ENCODE measurements around the gene SNRNP25. TPM values are rescaled to one million over a fixed set of nuclear protein-coding genes. Genes with fewer than 3 reads are reported as not detected.
"Not testable (repeated sequence)": the region's sequence is repeated elsewhere in the genome, so short reads cannot be mapped to it uniquely, and the experiment has no call there.

Gene SNRNP25
- total RNA-seq: 10 to 100 TPM; 47.6 to 53.4 TPM

DNA sequence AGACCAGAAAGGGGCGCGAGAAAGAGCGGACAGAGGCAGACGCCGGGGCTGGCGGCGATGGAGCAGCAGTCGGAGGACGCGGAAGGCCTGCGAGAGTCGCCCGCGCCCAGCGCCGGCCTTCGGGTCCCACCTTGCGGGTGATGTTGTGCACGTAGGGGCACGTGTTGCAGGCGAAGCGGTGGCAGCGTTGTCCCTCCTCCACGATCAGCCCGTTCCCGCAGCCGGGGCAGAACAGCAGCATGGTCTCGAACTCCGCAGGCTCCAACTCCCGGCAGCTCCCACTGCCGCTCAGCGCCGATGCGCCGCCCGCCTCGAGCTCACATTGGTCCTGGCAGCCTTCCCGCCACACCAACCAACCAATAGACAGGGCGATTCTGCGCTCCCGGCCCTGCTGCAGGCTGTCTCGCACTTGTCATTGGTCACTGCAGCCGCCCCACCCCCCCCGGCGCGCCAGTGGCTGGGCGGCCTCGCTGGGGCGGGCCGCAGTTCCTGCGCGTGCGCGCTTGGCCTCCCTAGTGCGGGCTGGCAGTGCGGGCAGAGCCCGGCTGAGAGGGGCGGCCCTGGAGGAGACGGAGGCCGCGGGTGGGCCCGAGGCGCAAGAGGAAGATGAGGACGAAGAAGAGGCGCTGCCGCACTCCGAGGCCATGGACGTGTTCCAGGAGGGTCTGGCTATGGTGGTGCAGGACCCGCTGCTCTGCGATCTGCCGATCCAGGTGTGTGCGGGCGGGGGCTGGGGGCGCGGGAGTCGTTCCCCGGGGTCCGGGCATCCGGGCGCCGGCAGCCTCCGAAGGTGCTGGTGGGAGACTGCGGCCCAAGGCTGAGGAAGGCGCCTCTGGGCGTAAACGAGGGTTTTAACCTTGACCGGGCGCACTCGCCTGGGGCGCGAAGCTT, at the start of gene SNRNP25, which contains the start of gene POLR3K:
TSS of gene SNRNP25 (plus strand) at position 483 of the 891 bp plus-strand sequence. CDS start at position 672, 189 bp downstream.
TSS of gene POLR3K (minus strand) at position 263 of the 891 bp plus-strand sequence. CDS start at position 241, 22 bp downstream.
- ATAC-seq: peak; percentile 97 to 99
- peaks cover 21 to 26% of the 10 kb centered on the region in 2 donors for H3K36me3 Mint-ChIP-seq
- H3K9me3 Mint-ChIP-seq: no peaks in the 10 kb centered on the region
- peak within 1 kb of the TSS; percentile 87 to 90 for H3K27ac Mint-ChIP-seq
- DNase-seq (ENCODE audit: low spot score in 2 of 2): peak; percentile 96 to 98

DNA sequence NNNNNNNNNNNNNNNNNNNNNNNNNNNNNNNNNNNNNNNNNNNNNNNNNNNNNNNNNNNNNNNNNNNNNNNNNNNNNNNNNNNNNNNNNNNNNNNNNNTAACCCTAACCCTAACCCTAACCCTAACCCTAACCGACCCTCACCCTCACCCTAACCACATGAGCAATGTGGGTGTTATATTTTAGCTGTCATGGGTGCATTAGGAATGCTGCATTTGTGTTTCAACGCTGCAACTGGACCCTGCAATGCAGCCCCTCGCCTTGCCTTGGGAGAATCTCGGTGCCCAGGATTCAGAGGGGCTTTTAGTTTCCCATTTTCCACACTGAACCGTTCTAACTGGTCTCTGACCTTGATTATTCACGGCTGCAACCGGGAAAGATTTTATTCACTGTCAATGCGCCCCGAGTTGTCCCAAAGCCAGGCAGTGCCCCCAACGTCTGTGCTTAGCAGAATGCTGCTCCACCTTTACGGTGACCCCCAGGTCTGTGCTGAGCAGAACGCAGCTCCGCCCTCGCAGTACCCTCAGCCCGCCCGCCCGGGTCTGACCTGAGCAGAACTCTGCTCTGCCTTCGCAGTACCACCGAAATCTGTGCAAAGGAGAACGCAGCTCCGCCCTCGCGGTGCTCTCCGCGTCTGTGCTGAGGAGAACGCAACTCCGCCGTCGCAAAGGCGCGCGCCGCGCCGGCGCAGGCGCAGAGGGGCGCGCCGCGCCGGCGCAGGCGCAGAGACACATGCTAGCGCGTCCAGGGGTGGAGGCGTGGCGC, 43.5 kb upstream of the SNRNP25 start:
- DNase-seq (ENCODE audit: low spot score in 2 of 2) (no peak), ATAC-seq (peak; percentile 87 to 91)
- no peak overlapping the region for H3K27ac Mint-ChIP-seq
- no peaks in the 10 kb centered on the region for H3K36me3 Mint-ChIP-seq
- H3K9me3 Mint-ChIP-seq: no peaks in the 10 kb centered on the region

DNA sequence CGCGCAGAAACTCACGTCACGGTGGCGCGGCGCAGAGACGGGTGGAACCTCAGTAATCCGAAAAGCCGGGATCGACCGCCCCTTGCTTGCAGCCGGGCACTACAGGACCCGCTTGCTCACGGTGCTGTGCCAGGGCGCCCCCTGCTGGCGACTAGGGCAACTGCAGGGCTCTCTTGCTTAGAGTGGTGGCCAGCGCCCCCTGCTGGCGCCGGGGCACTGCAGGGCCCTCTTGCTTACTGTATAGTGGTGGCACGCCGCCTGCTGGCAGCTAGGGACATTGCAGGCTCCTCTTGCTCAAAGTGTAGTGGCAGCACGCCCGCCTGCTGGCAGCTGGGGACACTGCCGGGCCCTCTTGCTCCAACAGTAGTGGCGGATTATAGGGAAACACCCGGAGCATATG, 42.9 kb upstream of the SNRNP25 start:
- ATAC-seq (peak; percentile 44 to 50), DNase-seq (ENCODE audit: low spot score in 2 of 2) (peak; percentile 77 to 91)
- H3K9me3 Mint-ChIP-seq, H3K36me3 Mint-ChIP-seq, H3K27ac Mint-ChIP-seq: not testable (repeated sequence)

DNA sequence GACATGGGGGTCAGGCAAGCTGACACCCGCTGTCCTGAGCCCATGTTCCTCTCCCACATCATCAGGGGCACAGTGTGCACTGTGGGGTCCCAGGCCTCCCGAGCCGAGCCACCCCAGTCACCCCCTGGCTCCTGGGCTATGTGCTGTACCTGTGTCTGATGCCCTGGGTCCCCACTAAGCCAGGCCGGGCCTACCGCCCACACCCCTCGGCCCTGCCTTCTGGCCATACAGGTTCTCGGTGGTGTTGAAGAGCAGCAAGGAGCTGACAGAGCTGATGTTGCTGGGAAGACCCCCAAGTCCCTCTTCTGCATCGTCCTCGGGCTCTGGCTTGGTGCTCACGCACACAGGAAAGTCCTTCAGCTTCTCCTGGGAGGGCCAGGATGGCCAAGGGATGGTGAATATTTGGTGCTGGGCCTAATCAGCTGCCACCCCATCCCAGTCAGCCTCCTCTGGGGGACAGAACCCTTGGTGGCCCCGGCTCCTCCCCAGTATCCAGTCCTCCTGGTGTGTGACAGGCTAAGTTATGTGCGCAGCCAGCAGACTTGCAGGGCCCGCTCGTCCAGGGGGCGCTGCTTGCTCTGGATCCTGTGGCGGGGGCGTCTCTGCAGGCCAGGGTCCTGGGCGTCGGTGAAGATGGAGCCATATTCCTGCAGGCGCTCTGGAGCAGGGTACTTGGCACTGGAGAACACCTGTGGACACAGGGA, 36.4 kb upstream of the SNRNP25 start:
- H3K9me3 Mint-ChIP-seq; ATAC-seq; H3K27ac Mint-ChIP-seq; H3K36me3 Mint-ChIP-seq; DNase-seq (ENCODE audit: low spot score in 2 of 2): not testable (repeated sequence)

DNA sequence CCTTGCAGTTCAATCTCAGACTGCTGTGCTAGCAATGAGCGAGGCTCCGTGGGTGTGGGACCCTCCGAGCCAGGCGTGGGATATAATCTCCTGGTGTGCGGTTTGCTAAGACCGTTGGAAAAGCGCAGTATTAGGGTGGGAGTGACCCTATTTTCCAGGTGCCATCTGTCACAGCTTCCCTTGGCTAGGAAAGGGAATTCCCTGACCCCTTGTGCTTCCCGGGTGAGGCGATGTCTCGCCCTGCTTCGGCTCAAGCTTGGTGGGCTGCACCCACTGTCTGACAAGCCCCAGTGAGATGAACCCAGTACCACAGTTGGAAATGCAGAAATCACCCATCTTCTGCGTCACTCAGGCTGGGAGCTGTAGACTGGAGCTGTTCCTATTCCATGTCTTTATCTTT, 32.7 kb upstream of the SNRNP25 start:
- DNase-seq (ENCODE audit: low spot score in 2 of 2); H3K27ac Mint-ChIP-seq; H3K9me3 Mint-ChIP-seq; ATAC-seq; H3K36me3 Mint-ChIP-seq: not testable (repeated sequence)

DNA sequence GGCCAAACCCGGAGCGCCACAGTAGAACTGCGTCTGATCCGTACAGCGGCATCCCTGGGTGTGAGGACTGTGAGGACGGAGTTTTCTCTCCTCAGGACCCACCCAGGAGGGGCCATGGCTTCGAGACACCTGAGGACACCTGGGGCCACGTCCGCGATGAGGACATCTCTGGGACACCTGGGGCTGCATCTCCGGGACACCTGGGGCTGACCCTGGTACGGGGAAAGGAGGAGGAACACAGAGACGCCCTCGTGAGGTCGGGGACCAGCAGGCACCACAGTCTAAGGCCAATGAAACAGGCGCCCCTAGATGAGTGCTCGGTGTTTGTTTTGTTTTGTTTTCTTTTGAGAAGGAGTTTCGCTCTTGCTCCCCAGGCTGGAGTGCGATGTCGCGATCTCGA, 29.5 kb upstream of the SNRNP25 start:
- not testable (repeated sequence) for H3K9me3 Mint-ChIP-seq; H3K36me3 Mint-ChIP-seq; H3K27ac Mint-ChIP-seq; ATAC-seq; DNase-seq (ENCODE audit: low spot score in 2 of 2)

DNA sequence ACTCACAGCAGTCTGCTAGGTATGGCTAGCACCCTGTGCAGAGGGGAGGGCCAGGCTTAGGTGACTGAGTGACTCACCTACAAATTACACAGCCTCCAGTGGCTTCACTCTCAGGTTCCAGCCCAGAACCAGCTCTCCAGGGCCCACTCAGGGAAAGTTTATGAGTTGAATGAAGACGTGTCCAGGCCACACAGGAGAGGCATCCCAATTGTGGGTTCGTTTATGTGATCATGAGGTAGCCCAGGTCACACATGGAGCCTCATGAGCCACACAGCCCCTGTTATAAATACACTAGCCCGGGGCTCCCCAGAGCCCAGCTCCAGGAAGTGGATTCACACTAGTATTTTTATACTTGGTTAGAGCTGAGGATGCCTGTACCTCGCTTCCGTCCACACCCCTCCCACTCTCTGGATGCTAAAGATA, 27.7 kb upstream of the SNRNP25 start:
- H3K9me3 Mint-ChIP-seq; H3K27ac Mint-ChIP-seq; H3K36me3 Mint-ChIP-seq; DNase-seq (ENCODE audit: low spot score in 2 of 2): not testable (repeated sequence)
- ATAC-seq: peak; percentile 53 to 84

DNA sequence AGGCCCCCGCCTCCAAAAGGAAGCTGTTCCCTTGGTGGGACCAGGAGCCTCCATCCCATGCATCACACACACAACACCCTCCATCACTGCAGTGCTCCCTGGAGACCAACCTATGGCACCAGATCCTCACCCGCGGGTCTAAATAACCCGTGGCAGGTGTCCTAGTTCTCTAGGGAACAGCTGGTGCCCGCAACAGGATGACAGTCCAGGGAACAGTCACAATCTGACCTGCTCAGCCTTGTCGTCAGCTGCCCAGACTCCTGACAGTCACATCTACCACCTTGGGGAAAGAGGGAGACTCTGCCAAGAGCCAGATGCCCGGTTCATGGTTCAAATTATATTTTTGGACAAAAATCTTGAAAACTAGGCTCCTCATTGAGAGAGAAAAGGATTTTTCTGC, 23.0 kb upstream of the SNRNP25 start:
- not testable (repeated sequence) for DNase-seq (ENCODE audit: low spot score in 2 of 2); H3K9me3 Mint-ChIP-seq; ATAC-seq; H3K36me3 Mint-ChIP-seq; H3K27ac Mint-ChIP-seq

DNA sequence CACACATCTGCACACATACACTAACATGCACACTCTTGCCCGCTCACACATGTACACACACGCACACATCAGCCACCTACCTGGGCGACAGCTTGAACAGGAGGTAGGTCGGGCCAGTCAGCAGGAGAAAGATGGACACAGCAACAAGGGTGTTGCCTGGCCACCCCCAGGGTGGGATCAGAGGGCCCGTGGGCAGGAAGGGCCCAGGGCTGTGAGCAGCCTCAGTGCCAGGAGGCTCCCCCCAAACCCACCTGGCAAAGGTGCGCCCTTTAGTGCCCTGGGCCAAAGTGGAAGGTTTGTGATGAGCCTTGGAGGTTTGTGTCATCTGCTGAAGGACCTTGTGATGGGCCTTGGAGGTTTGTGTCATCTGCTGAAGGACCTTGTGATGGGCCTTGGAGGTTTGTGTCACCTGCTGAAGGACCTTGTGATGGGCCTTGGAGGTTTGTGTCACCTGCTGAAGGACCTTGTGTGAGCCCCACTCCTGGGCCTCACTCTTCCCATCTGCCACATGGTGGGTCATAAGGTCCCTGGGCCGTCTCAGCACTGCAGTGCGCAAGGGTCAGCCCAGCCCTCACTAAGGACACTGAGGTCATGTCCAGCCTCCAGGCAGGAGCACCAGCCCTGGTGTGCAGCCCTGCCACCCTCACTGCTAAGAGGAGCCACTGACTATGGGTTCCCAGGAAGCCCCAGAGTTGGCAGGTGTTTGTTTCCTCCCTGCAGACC, 20.3 kb upstream of the SNRNP25 start:
- DNase-seq (ENCODE audit: low spot score in 2 of 2); ATAC-seq; H3K36me3 Mint-ChIP-seq; H3K27ac Mint-ChIP-seq; H3K9me3 Mint-ChIP-seq: not testable (repeated sequence)

DNA sequence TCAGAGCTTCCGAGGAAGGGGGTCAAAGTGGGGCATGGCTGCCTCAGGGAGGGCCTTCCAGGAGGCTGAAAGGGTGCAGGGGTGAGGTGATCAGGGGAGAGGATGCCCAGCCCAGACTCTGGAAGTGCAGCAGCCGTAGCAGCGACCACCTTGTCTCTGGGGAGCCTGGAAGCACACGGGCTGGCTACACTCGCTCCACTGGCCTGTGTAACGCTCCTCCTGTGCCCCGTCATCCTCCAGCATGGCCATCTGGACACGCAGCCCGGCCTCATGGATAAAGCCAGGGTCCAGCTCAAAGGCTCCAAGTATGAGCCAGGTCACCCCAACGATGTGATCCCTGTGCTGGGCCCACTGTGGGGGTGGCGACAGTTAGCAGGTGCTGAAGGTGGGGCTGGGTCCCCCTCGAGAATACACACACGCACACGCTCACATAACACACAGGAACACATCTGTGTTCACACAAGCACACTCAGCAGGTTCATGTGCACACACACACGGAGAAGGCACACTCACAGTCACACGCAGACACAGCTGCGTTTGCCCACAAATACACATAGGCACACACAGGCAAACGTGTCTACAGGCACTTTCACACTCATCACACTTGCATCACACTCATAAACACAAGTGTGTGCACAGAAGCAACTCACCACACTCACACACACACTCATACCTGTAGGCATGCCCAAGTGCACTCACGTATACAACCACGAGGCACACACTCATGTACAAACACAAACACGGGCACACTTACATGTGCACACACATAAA, 19.6 kb upstream of the SNRNP25 start:
- H3K36me3 Mint-ChIP-seq: no peaks in the 10 kb centered on the region
- no peaks in the 10 kb centered on the region for H3K9me3 Mint-ChIP-seq
- DNase-seq (ENCODE audit: low spot score in 2 of 2) (no peak), ATAC-seq (peak in 1 of 2 donors; percentile 6)
- no peak overlapping the region for H3K27ac Mint-ChIP-seq

DNA sequence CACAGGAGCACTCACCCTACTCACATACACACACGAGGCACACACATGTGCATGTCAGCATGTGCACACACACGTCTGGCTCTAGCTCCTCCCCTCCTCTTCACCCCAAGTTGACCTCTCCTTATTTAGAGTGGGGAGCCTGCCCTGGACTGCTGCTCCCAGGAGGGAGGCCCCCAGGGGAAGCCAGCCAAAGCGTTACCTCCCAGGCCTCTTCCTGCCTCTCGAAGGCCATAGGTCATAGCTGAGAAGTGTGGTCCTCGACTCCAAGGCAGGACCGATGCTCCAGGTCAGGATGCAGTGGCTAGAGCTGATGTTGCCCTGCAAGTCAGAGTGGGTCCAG, 19.0 kb upstream of the SNRNP25 start:
- ATAC-seq (no peak), DNase-seq (ENCODE audit: low spot score in 2 of 2) (no peak)
- Mint-ChIP-seq H3K9me3 (no peaks in the 10 kb centered on the region), H3K36me3 (no peaks in the 10 kb centered on the region), H3K27ac (no peak overlapping the region)

DNA sequence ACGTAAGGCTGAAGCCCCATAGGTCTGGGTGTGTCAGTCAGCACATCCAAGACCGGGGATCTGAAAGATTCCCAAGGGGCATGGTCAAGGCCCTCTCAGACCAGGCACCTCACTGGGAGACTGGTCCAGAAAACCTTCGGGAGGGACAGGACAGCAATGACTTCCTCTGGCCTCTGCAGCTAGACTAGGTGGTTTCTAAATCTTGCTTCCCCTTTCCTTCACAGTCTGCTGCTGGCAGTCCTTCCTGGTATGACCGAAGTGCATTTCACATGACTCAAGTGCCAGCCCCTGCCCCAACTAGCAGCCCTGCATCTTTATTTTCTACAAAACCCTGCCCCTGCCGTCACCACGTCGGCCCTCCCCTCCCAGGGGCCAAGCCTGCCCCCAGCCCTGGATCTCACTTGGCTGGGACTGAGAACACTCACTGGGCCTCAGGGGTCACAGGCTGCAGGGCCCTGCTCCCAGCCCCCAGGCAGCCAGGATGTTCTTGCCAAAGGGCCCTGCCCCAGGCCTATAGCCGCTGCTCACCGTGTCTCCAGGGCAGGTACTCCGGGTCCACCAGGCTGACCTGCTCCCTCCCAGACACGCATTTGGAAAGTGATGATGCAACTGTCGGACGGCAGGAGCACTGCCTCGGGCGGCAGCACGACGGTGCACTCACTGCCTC, 18.5 kb upstream of the SNRNP25 start:
- H3K27ac Mint-ChIP-seq: no peak overlapping the region
- ATAC-seq (no peak), DNase-seq (ENCODE audit: low spot score in 2 of 2) (no peak)
- no peaks in the 10 kb centered on the region for H3K36me3 Mint-ChIP-seq
- H3K9me3 Mint-ChIP-seq: no peaks in the 10 kb centered on the region

DNA sequence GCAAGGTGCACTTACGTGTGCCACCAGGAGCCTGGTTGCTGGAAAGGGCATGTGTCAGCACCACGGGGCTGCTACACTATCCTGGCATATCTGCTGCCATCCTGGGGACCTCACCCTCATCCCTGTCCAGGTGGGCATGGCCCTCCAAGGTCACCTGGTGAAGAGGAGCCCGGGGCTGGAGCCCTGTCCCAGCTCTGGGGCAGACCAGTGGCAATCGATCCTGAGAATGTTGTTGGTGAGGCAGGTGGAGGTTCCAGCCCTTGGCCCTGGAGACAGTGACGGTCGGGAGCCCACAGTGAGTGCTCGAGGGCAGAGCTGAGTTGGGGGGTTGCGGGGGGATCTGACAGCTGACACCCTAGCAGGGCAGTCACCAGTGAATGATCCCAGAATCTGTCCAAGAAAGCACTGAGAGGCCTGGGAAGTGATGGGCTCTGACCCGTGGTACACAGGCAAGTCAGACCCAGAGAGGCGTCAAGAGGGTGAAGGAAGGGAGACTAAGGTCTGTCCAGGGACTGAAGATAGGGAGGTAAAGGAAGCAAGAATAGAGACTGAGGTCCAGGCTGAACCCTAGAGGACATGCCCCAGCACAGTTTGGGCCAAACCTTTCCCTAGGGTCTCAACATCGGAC, 17.8 kb upstream of the SNRNP25 start:
- ATAC-seq: no peak

DNA sequence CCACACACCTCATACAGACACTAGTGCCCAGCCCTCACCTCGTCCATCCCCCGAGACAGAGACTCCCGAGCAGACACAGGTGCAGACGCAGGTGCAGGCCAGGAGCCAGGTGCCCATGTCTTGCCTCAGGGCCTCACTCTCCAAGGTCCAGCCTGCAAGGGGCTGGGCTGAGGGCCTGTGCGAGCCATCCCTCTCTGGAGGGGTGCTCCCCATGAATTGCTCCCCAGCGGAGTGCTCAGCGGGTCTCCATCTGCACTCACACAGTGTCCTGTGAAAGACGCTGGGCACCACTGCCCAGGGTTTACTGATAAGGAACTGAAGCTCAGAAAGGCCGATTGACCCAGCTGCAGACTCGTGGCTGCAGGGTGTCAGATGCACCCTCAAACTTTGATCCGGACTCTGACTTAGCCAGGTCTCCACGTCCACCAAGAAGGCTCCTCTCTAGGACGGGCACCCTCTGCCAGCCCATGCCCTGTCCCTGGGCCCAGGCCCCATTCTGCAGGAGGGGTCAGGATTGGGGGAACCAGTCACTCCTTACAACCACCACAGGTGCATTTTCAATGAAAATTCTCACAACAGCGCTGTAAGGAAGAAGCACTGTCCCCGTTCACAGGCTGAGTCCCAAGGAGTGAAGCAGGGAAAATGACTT, 17.2 kb upstream of the SNRNP25 start:
- DNase-seq (ENCODE audit: low spot score in 2 of 2): no peak
- ATAC-seq: no peak
- no peaks in the 10 kb centered on the region for H3K36me3 Mint-ChIP-seq
- H3K9me3 Mint-ChIP-seq: no peaks in the 10 kb centered on the region
- no peak overlapping the region for H3K27ac Mint-ChIP-seq

More for the DNA sequence above, 17.8 kb upstream of the SNRNP25 start:
- no peak for DNase-seq (ENCODE audit: low spot score in 2 of 2)
- Mint-ChIP-seq H3K9me3 (no peaks in the 10 kb centered on the region), H3K36me3 (no peaks in the 10 kb centered on the region), H3K27ac (no peak overlapping the region)

Data from activated naive CD4-positive, alpha-beta T cell treated with anti-CD3 and anti-CD28 coated beads, Interleukin-2, amount 50 U/mL, for 72 hours (primary cell).